ENCODE data around the gene IGF1. TPM values are rescaled to one million over a fixed set of nuclear protein-coding genes. Genes with fewer than 3 reads are reported as not detected.

The IGF1 gene
- total RNA-seq, 1 experiment from 2014 or later, result not detected

DNA sequence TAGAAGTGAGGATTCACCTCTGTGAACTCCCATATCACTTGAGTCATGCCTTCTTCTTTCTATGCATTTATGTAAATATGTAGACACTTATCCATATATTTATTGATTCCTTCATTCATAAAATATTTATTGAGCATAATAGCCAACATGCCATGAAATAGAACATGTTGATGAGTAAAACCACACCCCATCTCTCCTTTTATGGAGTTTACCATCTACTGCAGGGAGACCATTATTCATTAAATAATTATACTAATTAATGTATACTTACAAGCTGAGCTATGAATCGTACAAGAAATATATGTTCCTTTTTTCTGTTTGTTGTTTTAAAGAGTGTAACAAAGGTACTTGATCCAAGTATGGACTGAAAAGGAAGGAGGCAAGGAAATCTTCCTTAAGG lies 17.4 kb upstream of the IGF1 start:
- DNase-seq (ENCODE audit: low read depth), result no peak

- no peak for DNase-seq (ENCODE audit: low read depth)
Observed at GRCh38 chr12:102496591-102496990, 16.2 kb upstream of the IGF1 start.

DNA sequence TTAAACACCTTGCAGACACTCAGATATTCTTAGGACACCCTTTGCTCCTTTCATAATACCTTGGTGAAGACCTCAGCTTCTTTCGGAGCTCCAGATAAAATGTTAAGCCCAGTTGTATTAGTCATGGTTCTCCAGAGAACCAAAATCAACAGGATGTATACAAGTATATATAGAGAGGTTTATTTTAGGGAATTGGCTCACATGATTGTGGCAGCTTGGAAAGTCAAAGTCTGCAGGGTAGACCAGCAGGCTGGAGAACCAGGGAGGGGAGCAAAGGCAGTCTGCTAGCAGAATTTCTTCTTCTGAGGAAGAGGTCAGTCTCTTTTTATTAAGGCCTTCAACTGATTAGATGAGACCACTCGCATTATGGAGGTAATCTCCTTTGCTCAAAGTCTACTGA lies 6.9 kb upstream of the IGF1 start:
- DNase-seq (ENCODE audit: low read depth), result no peak

DNA sequence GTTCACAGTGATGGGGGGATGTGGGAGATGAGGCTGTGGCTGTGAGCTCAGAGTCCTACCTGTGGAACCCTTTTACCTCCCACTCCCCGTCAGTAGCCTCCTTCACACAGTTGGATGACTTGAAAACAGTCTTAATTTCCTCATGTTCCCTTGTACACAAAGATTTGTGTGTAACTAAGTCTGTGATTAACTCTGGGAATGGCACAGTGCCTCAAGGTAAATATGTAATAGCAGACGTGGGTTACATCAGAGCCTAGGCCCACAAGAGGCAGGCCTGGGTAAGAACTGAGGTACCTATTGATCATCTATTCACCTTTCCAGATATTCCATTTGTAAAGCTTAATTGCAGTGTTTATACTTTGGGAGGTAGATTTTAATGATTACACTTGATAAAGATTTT lies 5.8 kb upstream of the IGF1 start:
- no peak for DNase-seq (ENCODE audit: low read depth)

GRCh38 chr12:102484428-102484958 lies 4.1 kb upstream of the IGF1 start:
- peak; percentile 59 for DNase-seq (ENCODE audit: low read depth)

DNA sequence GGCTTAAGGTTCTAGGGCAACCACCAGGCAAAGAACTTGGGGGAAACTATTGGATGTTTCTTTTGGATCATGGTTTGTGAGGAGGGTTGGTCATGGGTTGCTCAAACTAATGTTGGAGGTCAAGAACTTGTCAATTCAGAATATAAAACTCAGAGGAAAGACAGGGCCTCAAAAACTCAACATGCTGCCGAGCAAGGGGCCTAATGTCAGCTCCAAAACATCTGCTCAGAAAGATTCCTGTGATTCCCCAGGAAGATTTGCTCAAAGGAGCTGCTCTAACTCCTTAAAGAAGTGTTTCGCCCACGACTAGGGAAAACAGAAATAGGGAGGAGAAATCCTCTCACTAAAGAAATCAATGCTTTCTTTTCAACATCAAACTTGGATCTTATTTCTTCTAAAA lies 3.7 kb upstream of the IGF1 start:
- DNase-seq (ENCODE audit: low read depth), result no peak

- no peak for DNase-seq (ENCODE audit: low read depth)
Observed at GRCh38 chr12:102483466-102483865, 3.1 kb upstream of the IGF1 start.

- peak; percentile 13 for DNase-seq (ENCODE audit: low read depth)
Observed at GRCh38 chr12:102481705-102482425, 1.5 kb upstream of the IGF1 start.

GRCh38 chr12:102479939-102480338 lies 424 bp downstream of the IGF1 start:
- no peak for DNase-seq (ENCODE audit: low read depth)

DNA sequence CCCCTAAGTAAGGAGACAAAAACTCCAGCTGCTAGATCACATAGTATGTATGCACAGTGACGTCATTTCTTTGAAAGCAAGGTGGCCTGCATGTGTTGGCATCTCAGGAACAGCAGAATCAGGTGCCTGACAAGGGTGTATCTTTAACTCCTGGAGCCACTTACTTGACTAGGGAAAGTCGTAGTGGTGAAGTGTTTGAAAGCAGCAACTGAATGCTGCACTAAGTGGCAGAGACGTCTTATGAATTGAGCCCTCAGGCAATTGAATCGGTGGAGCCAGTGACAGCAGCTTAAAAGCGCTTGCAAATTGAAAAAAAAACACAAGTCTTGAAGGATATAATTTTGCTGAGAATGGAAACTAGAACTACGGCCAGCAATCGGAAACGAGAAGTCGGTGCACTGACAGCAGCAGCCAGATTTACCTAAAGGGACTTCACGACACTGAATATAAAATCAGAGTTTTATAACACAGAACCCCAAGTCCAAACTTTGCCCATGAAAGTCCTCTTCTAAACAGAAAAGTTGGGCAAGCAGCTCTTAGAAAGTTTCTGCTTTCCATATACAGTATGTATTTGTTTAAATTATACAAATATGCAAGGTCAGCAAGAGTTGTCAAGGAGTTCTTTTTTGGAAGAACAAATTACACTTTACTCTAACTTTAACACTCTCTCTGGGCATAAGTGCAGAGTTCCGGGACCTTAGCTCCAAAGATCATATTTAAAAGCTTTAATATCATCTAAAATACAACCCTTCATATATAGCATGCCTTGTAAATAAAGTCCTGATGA lies 1.1 kb downstream of the IGF1 start:
- DNase-seq (ENCODE audit: low read depth), result no peak

DNA sequence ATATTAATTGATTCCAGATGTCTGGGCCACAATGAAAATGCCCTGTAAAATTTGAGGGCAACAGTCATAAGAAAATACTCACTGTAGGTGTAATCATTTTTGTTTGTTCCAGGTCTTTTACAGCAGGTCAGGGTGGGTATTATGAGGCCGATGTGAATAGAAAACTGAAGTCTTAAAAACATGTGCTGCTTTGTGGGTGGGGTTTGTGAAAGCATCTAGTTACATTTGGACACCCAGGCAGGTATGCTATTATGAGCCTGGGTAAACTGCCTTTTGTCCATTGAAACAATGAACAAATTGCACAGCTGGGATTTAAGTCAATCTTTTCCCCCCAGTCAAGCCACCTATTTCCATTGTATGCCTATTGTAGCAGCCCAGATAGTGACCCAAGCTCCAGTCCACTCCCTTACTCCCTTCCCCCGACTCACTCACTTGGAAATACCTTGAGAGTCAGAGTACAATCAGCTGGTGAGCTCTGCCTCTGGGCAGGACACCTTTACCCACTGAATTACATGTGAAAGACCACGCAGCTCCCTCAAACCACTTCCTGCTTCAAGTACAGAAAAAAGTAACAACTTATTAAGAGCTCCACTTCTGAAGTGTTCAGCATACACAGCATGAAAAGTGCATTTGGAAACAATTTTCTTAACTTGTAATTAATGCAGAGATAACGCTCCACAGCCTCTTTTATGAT lies 1.8 kb downstream of the IGF1 start:
- no peak for DNase-seq (ENCODE audit: low read depth)

GRCh38 chr12:102475355-102475754 lies 5.0 kb downstream of the IGF1 start:
- no peak for DNase-seq (ENCODE audit: low read depth)

DNA sequence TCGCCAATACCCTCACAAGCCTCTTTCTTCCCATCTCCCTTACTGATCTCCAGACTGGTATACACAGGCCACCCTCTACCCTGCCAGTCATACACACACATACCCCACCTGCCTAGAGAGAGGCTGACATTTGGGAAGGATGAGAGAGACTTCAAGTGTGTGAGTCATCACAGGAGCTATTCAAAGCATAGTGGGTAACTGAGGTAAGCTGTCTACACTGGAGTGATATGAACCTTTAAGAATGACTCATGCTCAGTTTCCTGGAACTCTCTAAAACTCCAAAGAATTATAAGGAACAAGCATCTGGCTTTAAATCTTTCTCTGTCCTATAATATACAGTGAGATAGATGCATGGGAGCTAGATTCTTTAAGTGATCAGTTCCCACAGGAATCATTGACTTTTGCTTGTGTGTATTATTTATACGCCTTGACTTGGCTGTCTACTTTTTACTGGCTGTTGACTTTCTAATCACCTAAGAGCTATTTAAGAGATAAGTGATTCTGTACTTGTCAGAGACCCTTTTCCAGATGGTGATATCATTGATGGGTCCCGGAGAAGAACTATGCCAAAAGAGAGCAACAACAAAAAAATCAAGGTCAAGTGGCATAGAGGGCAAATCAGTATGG lies 5.8 kb downstream of the IGF1 start:
- DNase-seq (ENCODE audit: low read depth), result no peak

DNA sequence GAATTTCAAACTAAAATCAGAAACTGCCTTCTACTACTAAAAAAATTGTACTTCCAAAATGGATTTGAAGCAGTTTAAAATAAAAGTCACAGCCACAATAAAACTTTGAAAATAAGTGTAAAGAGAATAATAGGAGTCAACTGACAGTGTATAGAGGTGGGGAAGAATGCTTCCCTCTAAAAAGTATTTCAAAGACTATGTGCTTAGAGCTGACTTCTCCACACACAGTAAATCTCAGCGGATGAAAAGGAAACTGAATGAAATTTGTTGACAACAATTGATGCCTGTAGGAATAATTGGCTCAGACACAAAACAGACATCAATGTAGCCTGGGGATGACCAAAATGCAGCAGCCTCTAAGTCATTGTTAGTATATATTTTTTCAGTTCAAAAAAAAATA lies 7.9 kb downstream of the IGF1 start:
- no peak for DNase-seq (ENCODE audit: low read depth)

DNA sequence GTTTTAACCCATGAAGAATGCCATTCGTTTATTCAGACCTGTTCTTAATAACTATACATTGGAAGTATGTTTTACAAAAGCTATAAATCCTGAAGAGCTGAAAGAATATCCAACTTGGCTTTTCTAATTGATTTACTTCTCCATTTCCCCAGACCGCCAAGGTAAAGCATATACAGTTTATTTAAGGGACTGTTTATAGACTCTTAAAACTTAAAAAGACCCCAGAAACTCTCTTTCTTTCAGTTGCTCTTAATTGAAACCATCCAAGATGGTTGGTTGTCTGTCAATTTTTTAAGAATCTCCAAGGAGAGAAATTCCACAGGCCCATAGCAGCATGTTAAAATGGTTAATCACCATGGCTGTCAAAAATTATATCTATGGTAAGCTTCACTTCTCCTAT lies 8.8 kb downstream of the IGF1 start:
- no peak for DNase-seq (ENCODE audit: low read depth)

- DNase-seq (ENCODE audit: low read depth), result no peak
Observed at GRCh38 chr12:102470945-102471344, 9.4 kb downstream of the IGF1 start.

- no peak for DNase-seq (ENCODE audit: low read depth)
Observed at GRCh38 chr12:102468261-102468915, 12.0 kb downstream of the IGF1 start.

- no peak for DNase-seq (ENCODE audit: low read depth)
Observed at GRCh38 chr12:102465762-102466560, 14.4 kb downstream of the IGF1 start.

GRCh38 chr12:102463659-102464249 lies 16.6 kb downstream of the IGF1 start:
- no peak for DNase-seq (ENCODE audit: low read depth)

Data from LHCN-M2 (cell line).